Colonic mucosa (tissue), 4 donors: ENCODE data around the gene PIR. TPM values are rescaled to one million over a fixed set of nuclear protein-coding genes. Genes with fewer than 3 reads are reported as not detected.
A peak's percentile ranks its signal among the peaks of the same experiment; 100 is the strongest.

Experiments
- DNase-seq: peaks from one replicate; pipeline ENCODE4 v3.0.0-alpha.2; 2020
- H3K27ac ChIP-seq: fragments of 200-600 bp; one replicate; pipeline ENCODE4 v1.8.0; 2021
- H3K27me3 ChIP-seq: fragments of 200-600 bp; one replicate; pipeline ENCODE4 v1.8.0; 2021
- H3K36me3 ChIP-seq: fragments of 200-600 bp; one replicate; pipeline ENCODE4 v1.8.0; 2021
- H3K4me1 ChIP-seq: fragments of 200-600 bp; one replicate; pipeline ENCODE4 v1.8.0; 2021; ENCODE audit warnings: mild to moderate bottlenecking
- H3K4me3 ChIP-seq: fragments of 200-600 bp; one replicate; pipeline ENCODE4 v1.8.0; 2021
- H3K9ac ChIP-seq, 2 donors: one replicate each; pipeline ENCODE4 v1.7.0; 2013; ENCODE audit warnings: control low read depth in 2 of 2, low read depth in 2 of 2, low read length in 2 of 2
- H3K9me3 ChIP-seq: fragments of 200-600 bp; one replicate; pipeline ENCODE4 v1.8.0; 2021
- CTCF ChIP-seq: fragments of 200-600 bp; IDR thresholded peaks from one replicate; pipeline ENCODE4 v1.8.0; 2022; ENCODE audit warnings: antibody characterized with exemption, mild to moderate bottlenecking
- intact Hi-C: fragments of 100-400 bp; cut with DNase I; formaldehyde crosslinking; loops from one replicate; pipeline ENCODE4 v1.14.1; 2022
- total RNA-seq, 2 donors: library from RNA; stranded (reverse); fragmentation: NEBNext Ultra II Directional in 1 of 2; extraction: Animal tissue kit (Norgen Biotek cat#: 25700) in 1 of 2; gene quantifications; one replicate each; pipeline ENCODE4 v1.2.1, GENCODE V29; 2021
- donor health status: healthy.
- donor health status: DM: no; HTN: no; CAD: no.
- donor health status: DM: no; HTN: no; CAD: no.

PIR gene
- total RNA-seq, 2 donors from 2014 or later, result 10.3 to 20.6 TPM

GRCh38 chrX:15523088-15523487 is 30.0 kb upstream of the PIR start:
- H3K4me1 ChIP-seq, result no peaks in the 10 kb centered on the region
- no peak overlapping the region for H3K4me3 ChIP-seq
- DNase-seq, result no peak
- H3K9me3 ChIP-seq, result no peaks in the 10 kb centered on the region
- H3K36me3 ChIP-seq, result no peaks in the 10 kb centered on the region
- H3K9ac ChIP-seq, result no peak overlapping the region
- no peak for TF ChIP-seq CTCF
- H3K27me3 ChIP-seq, result no peaks in the 10 kb centered on the region
- intact Hi-C loops, result no loop called here
- H3K27ac ChIP-seq, result no peak overlapping the region

- Histone ChIP-seq H3K9ac (no peak overlapping the region), H3K4me3 (no peak overlapping the region), H3K27ac (no peak overlapping the region), H3K27me3 (no peaks in the 10 kb centered on the region), H3K4me1 (no peaks in the 10 kb centered on the region), H3K36me3 (no peaks in the 10 kb centered on the region), H3K9me3 (no peaks in the 10 kb centered on the region)
- no peak for TF ChIP-seq CTCF
- DNase-seq, result no peak
- intact Hi-C loops, result no loop called here
These were observed 29.3 kb upstream of the PIR start for GRCh38 chrX:15522464-15522863.

GRCh38 chrX:15515931-15516330 is 22.8 kb upstream of the PIR start:
- Histone ChIP-seq H3K36me3 (no peaks in the 10 kb centered on the region), H3K9ac (no peak overlapping the region), H3K4me1 (no peaks in the 10 kb centered on the region), H3K27me3 (no peaks in the 10 kb centered on the region), H3K4me3 (no peak overlapping the region), H3K27ac (no peak overlapping the region), H3K9me3 (no peaks in the 10 kb centered on the region)
- DNase-seq, result peak; percentile 20
- intact Hi-C loops, result no loop called here
- no peak for TF ChIP-seq CTCF

- H3K27ac ChIP-seq, result no peak overlapping the region
- no peaks in the 10 kb centered on the region for H3K9me3 ChIP-seq
- no peaks in the 10 kb centered on the region for H3K4me1 ChIP-seq
- H3K36me3 ChIP-seq, result no peaks in the 10 kb centered on the region
- no peak overlapping the region for H3K9ac ChIP-seq
- intact Hi-C loops, result no loop called here
- H3K27me3 ChIP-seq, result no peaks in the 10 kb centered on the region
- no peak for TF ChIP-seq CTCF
- DNase-seq, result no peak
- no peak overlapping the region for H3K4me3 ChIP-seq
These were observed 21.1 kb upstream of the PIR start for GRCh38 chrX:15514279-15514678.

GRCh38 chrX:15512401-15512965 is 19.4 kb upstream of the PIR start:
- no peak overlapping the region for H3K27ac ChIP-seq
- DNase-seq, result no peak
- H3K27me3 ChIP-seq, result no peaks in the 10 kb centered on the region
- H3K4me3 ChIP-seq, result no peak overlapping the region
- no peaks in the 10 kb centered on the region for H3K36me3 ChIP-seq
- TF ChIP-seq CTCF, result no peak
- H3K4me1 ChIP-seq, result no peaks in the 10 kb centered on the region
- H3K9me3 ChIP-seq, result no peaks in the 10 kb centered on the region
- no peak overlapping the region for H3K9ac ChIP-seq
- intact Hi-C loops, result no loop called here
